ENCODE measurements around the gene NCAM1. TPM values are rescaled to one million over a fixed set of nuclear protein-coding genes. Genes with fewer than 3 reads are reported as not detected.

The NCAM1 gene
- total RNA-seq, 1 donor from 2014 or later, result 76.7 TPM

DNA sequence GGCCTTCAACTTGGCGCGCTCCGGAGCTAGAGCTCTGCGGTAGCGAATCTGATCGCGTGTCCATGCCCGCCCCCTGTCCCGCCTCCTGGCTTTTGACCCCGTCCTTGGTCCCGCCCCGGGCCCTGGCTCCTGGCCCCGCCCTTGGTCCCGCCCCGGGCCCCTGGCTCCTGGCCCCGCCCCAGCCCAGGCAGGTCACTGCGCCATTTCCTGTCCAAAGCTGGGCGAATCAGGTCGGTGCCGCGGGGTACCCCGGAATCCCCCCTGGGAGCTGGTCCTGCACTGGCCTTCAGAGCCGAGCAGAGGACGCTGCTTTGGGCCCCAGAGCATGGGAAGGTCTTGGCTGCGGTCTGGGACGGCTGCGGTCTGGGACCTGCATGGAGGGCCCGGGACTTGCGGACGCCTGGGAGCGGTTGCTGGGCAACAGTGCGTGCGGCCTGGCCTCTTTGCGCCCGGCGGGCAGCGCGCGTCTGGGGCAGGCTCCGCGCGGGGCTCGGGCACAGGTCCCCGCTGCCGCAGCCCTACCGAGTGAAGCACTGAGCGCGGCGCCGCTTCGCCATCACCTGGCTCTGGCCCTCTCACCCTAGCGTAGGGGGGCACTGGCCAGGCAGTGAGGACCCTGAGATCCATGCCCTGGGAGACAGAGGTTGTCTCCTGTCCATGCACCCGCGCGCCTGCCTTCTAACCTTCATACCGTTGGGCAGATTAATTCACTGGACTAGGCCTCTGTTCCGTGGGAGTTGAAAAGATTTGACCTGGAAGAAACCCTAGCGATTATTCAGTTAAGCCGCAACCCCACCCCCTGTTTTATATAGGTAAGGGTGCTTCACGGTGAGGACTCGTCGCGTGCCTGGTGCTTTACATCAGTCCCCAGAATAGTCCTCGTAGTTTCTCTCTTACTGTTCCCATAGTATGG is 353.4 kb downstream of the NCAM1 start, which contains the start of gene TTC12:
TTC12 (plus strand) TSS at position 195 of the 913 bp plus-strand sequence. CDS start 1,675 bp downstream, outside the sequence.
- H3K36me3 Mint-ChIP-seq (ENCODE audit: low read depth), result peaks cover 23% of the 10 kb centered on the region
- TF ChIP-seq, protein P1, sequence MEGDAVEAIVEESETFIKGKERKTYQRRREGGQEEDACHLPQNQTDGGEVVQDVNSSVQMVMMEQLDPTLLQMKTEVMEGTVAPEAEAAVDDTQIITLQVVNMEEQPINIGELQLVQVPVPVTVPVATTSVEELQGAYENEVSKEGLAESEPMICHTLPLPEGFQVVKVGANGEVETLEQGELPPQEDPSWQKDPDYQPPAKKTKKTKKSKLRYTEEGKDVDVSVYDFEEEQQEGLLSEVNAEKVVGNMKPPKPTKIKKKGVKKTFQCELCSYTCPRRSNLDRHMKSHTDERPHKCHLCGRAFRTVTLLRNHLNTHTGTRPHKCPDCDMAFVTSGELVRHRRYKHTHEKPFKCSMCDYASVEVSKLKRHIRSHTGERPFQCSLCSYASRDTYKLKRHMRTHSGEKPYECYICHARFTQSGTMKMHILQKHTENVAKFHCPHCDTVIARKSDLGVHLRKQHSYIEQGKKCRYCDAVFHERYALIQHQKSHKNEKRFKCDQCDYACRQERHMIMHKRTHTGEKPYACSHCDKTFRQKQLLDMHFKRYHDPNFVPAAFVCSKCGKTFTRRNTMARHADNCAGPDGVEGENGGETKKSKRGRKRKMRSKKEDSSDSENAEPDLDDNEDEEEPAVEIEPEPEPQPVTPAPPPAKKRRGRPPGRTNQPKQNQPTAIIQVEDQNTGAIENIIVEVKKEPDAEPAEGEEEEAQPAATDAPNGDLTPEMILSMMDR (conservative IDR thresholded peaks at IDR 0.05), result no peak

DNA sequence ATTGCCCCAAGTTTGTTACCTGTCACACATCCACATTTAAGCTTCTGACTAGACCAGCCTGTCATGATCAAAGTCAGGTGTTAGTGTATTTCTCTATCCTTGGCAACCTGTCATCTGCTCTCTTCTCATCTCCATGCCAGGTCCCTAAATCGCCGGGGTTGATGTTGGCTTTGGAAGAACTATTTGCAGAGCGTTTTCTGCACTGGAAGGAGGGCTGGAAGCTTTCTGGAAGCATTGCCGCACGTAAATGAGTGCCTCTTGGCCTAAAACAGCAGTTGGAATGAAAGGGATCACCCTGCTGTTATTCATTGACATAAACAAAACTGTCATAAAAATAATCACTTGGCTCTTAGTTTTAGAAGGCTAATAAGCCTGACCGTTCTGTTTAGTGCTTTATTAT is 354.6 kb downstream of the NCAM1 start:
- Mint-ChIP-seq H3K9me3 (peaks cover 3% of the 10 kb centered on the region), H3K4me1 (peaks cover 16% of the 10 kb centered on the region), H3K27me3 (ENCODE audit: low read depth) (peaks cover 32% of the 10 kb centered on the region), H3K27ac (ENCODE audit: unreplicated experiment) (no peak overlapping the region), H3K4me3 (peak overlapping the region; percentile 87), H3K36me3 (ENCODE audit: low read depth) (peaks cover 29% of the 10 kb centered on the region)
- DNase-seq (ENCODE audit: low read depth, low spot score), result no peak
- TF ChIP-seq, protein P1 (conservative IDR thresholded peaks at IDR 0.05), result no peak

More for the DNA sequence above, 353.4 kb downstream of the NCAM1 start, which contains the start of gene TTC12:
- peaks cover 3% of the 10 kb centered on the region for H3K9me3 Mint-ChIP-seq
- peak within 1 kb of the TSS; percentile 73 for H3K27ac Mint-ChIP-seq (ENCODE audit: unreplicated experiment)
- peak within 1 kb of the TSS; percentile 87 for H3K4me3 Mint-ChIP-seq
- H3K4me1 Mint-ChIP-seq, result peaks cover 16% of the 10 kb centered on the region
- peaks cover 44% of the 10 kb centered on the region for H3K27me3 Mint-ChIP-seq (ENCODE audit: low read depth)
- DNase-seq (ENCODE audit: low read depth, low spot score), result peak; percentile 94

DNA sequence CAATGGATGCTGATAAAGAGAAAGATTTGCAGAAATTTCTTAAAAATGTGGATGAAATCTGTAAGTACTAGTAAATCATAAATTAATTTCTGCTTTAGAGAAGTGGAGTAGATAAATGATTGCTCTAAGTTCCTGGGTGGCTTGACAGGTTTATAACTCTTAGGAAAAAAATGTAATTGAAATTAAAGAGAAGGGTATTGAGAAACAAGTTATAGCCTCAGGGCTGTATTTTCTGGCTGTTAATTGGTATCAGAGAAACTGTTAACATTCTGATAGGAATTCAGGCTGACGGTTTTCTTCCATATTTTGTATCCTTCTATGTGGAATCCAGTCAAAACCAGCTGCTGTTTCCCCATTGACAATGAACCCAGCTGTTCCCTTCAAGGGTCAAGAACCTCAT is 355.0 kb downstream of the NCAM1 start:
- H3K9me3 Mint-ChIP-seq, result peaks cover 3% of the 10 kb centered on the region
- H3K4me1 Mint-ChIP-seq, result peaks cover 16% of the 10 kb centered on the region
- no peak overlapping the region for H3K27ac Mint-ChIP-seq (ENCODE audit: unreplicated experiment)
- peak overlapping the region; percentile 80 for H3K4me3 Mint-ChIP-seq
- TF ChIP-seq, protein P1 (conservative IDR thresholded peaks at IDR 0.05), result no peak
- peaks cover 27% of the 10 kb centered on the region for H3K27me3 Mint-ChIP-seq (ENCODE audit: low read depth)
- H3K36me3 Mint-ChIP-seq (ENCODE audit: low read depth), result peaks cover 29% of the 10 kb centered on the region
- DNase-seq (ENCODE audit: low read depth, low spot score), result no peak

DNA sequence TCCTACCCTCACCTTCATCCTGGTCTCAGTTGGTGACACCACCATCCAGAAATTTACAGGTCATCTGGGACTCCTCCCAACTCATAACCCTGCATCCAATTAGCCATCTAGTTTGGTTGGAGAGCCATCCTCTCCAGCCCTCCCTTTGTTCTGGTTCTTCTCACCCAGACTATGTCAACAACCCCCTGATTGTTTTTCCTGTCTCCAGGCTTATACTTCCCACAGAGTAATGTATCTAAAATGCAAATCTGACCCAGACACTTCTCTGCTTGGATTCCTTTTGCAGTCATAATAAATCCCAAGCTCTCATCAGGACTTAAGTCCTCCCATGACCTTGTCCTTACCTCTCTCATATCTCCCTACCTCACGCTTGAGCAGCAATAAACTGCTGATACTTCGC is 356.1 kb downstream of the NCAM1 start:
- peak overlapping the region; percentile 52 for H3K4me3 Mint-ChIP-seq
- TF ChIP-seq, protein P1 (conservative IDR thresholded peaks at IDR 0.05), result no peak
- no peak overlapping the region for H3K27ac Mint-ChIP-seq (ENCODE audit: unreplicated experiment)
- peaks cover 3% of the 10 kb centered on the region for H3K9me3 Mint-ChIP-seq
- H3K4me1 Mint-ChIP-seq, result peaks cover 16% of the 10 kb centered on the region
- H3K27me3 Mint-ChIP-seq (ENCODE audit: low read depth), result peaks cover 18% of the 10 kb centered on the region
- DNase-seq (ENCODE audit: low read depth, low spot score), result no peak
- H3K36me3 Mint-ChIP-seq (ENCODE audit: low read depth), result peaks cover 29% of the 10 kb centered on the region

DNA sequence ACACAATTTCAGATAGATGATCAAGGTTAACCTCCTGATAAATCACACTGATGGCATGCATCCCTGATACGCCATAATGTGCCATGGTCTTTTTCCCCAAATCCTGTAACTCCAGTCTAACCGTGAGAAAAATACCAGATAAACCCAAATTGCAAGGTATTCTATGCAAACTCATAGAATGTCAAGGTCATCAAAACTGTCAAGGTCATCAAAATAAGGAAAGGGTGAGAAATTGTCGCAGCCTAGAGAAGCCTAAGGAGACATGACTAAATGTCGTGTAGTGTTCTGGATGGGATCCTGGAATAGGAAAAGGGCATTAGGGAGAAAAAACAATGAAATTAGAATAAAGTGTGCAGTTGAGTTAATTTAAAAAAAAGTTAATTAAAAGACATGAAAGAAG is 357.9 kb downstream of the NCAM1 start:
- DNase-seq (ENCODE audit: low read depth, low spot score), result no peak
- Mint-ChIP-seq H3K9me3 (peaks cover 3% of the 10 kb centered on the region), H3K27me3 (ENCODE audit: low read depth) (peaks cover 1% of the 10 kb centered on the region), H3K27ac (ENCODE audit: unreplicated experiment) (no peak overlapping the region), H3K36me3 (ENCODE audit: low read depth) (peaks cover 33% of the 10 kb centered on the region), H3K4me3 (no peak overlapping the region), H3K4me1 (peaks cover 13% of the 10 kb centered on the region)
- TF ChIP-seq, protein P1 (conservative IDR thresholded peaks at IDR 0.05), result no peak

Data from neural crest cell (in vitro differentiated cells).